ENCODE measurements around the gene HPX.
A peak's percentile ranks its signal among the peaks of the same experiment; 100 is the strongest.

HPX gene

DNA sequence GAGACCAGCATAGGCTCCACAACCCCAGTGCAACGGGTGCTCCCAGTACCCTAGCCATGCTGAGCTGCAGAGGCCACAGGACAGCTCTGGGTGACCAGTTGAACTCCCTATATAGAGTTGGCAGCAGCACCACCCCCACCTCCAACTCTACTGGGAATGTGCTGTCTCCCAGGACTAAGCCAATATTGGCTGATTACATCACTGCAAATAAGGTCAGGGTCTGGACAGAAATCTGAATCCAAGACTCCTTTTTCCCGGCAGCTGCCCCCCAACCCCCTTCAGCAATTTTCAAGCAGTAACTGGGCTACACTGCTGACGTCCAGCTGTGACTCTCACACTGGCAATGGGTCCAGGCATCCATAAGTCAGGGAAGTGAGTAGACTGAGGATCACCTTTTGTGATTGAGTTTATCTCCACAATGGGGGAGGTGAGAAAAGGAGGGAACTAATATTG, at the start of gene HPX:
Gene HPX, minus strand, starts transcription at position 82 of the 453 bp plus-strand sequence. Its CDS starts 24 bp downstream, at position 58.
- no peaks in the 10 kb centered on the region for H3K4me1 Mint-ChIP-seq (ENCODE audit: low read depth)
- no peaks in the 10 kb centered on the region for H3K36me3 Mint-ChIP-seq (ENCODE audit: low read depth)
- H3K27me3 Mint-ChIP-seq, result no peaks in the 10 kb centered on the region
- H3K4me3 Mint-ChIP-seq, result no peak within 1 kb of the TSS
- H3K27ac Mint-ChIP-seq, result no peak within 1 kb of the TSS
- no peaks in the 10 kb centered on the region for H3K9me3 Mint-ChIP-seq

- peaks cover 11% of the 10 kb centered on the region for H3K4me1 Mint-ChIP-seq (ENCODE audit: low read depth)
- no peaks in the 10 kb centered on the region for H3K9me3 Mint-ChIP-seq
- H3K27ac Mint-ChIP-seq, result no peak overlapping the region
- H3K36me3 Mint-ChIP-seq (ENCODE audit: low read depth), result peaks cover 44% of the 10 kb centered on the region
- no peaks in the 10 kb centered on the region for H3K27me3 Mint-ChIP-seq
- H3K4me3 Mint-ChIP-seq, result no peak overlapping the region
Observed at GRCh38 chr11:6489306-6489705, 48.5 kb upstream of the HPX start.

- Mint-ChIP-seq H3K4me1 (ENCODE audit: low read depth) (peaks cover 11% of the 10 kb centered on the region), H3K4me3 (no peak overlapping the region), H3K27me3 (no peaks in the 10 kb centered on the region), H3K27ac (no peak overlapping the region), H3K36me3 (ENCODE audit: low read depth) (peaks cover 39% of the 10 kb centered on the region), H3K9me3 (no peaks in the 10 kb centered on the region)
Observed at GRCh38 chr11:6488821-6489220, 48.0 kb upstream of the HPX start.

DNA sequence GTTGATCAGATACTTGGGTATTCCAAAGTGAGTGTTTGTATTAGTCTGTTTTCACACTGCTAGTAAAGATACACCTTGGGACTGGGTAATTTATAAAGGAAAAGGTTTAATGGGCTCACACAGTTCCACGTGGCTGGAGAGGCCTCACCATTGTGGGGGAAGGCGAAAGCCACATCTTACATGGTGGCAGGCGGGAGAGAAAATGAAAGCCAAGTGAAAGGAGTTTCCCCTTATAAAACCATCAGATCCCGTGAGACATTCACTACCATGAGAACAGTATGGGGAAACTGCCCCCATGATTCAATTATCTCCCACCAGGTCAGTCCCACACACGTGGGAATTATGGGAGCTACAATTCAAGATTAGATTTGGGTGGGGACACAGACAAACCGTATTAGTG, 47.6 kb upstream of the HPX start:
- H3K4me1 Mint-ChIP-seq (ENCODE audit: low read depth), result peaks cover 14% of the 10 kb centered on the region
- H3K9me3 Mint-ChIP-seq, result no peaks in the 10 kb centered on the region
- no peaks in the 10 kb centered on the region for H3K27me3 Mint-ChIP-seq
- peak overlapping the region; percentile 51 for H3K27ac Mint-ChIP-seq
- no peak overlapping the region for H3K4me3 Mint-ChIP-seq
- H3K36me3 Mint-ChIP-seq (ENCODE audit: low read depth), result peaks cover 38% of the 10 kb centered on the region

DNA sequence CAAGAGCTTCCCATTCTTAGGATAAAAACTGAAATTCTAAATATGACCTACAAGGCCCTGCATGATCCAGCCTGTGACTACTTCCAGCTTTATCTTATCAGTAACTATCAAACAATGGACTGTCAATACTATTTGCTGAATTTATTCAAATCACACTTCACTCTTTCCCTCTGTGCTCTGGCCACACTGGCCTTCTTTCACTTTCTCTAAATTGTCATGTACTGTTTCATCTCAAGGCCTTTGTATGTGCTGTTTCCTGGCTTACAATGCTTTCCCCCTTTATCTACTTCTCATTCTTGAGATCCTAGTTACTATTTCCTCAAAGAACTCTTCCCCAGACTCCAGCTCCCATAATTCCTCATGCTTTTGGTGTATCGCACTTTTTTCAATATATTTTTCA, 46.2 kb upstream of the HPX start:
- no peaks in the 10 kb centered on the region for H3K9me3 Mint-ChIP-seq
- no peak overlapping the region for H3K27ac Mint-ChIP-seq
- H3K4me3 Mint-ChIP-seq, result no peak overlapping the region
- H3K4me1 Mint-ChIP-seq (ENCODE audit: low read depth), result peaks cover 27% of the 10 kb centered on the region
- H3K27me3 Mint-ChIP-seq, result no peaks in the 10 kb centered on the region
- H3K36me3 Mint-ChIP-seq (ENCODE audit: low read depth), result peaks cover 38% of the 10 kb centered on the region

- Mint-ChIP-seq H3K4me3 (no peak overlapping the region), H3K27ac (no peak overlapping the region), H3K27me3 (no peaks in the 10 kb centered on the region), H3K4me1 (ENCODE audit: low read depth) (peaks cover 27% of the 10 kb centered on the region), H3K9me3 (no peaks in the 10 kb centered on the region), H3K36me3 (ENCODE audit: low read depth) (peaks cover 32% of the 10 kb centered on the region)
Observed at GRCh38 chr11:6486256-6486655, 45.5 kb upstream of the HPX start.

DNA sequence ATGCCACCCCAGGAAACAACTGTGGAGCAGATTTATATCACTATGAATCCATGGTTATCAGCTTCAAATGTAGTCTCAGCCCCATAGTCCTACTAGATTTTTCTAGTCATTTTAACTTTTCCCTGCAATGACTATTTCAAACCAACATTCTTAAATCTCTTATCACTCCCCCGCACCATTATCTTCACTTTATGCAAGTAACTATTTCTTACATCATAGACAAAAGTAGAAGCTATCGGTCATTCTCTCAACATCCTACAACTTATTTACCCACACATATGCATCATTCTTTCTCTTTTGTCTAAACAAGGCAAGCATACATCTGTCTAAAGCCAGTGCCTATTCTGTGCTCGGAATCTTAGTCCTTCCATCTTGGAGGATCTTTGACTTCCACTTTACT, 44.9 kb upstream of the HPX start:
- H3K27me3 Mint-ChIP-seq, result no peaks in the 10 kb centered on the region
- H3K27ac Mint-ChIP-seq, result no peak overlapping the region
- H3K9me3 Mint-ChIP-seq, result no peaks in the 10 kb centered on the region
- peaks cover 32% of the 10 kb centered on the region for H3K36me3 Mint-ChIP-seq (ENCODE audit: low read depth)
- peaks cover 32% of the 10 kb centered on the region for H3K4me1 Mint-ChIP-seq (ENCODE audit: low read depth)
- no peak overlapping the region for H3K4me3 Mint-ChIP-seq

DNA sequence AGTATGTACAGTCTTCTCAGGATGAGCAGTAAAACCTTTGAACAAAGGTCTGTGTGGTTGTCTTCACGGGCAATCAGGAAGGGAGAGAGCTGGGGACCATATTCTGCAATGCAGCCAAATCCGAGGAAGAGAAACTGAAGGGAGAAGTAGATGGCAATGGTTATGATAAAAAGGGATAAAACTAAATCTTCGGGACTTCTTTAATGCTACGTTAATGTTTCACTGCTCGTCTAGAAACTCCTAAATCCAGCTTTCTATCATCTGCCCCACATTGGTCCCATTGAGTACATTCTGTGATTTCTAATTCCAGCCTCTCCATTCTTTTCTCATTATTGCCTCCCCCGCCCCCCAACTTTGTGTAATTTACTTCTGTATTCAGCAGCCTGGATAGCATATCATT, 42.2 kb upstream of the HPX start:
- peak overlapping the region; percentile 95 for H3K4me3 Mint-ChIP-seq
- H3K27me3 Mint-ChIP-seq, result no peaks in the 10 kb centered on the region
- peak overlapping the region; percentile 96 for H3K27ac Mint-ChIP-seq
- peaks cover 47% of the 10 kb centered on the region for H3K4me1 Mint-ChIP-seq (ENCODE audit: low read depth)
- peaks cover 24% of the 10 kb centered on the region for H3K36me3 Mint-ChIP-seq (ENCODE audit: low read depth)
- no peaks in the 10 kb centered on the region for H3K9me3 Mint-ChIP-seq

- Mint-ChIP-seq H3K9me3 (no peaks in the 10 kb centered on the region), H3K4me1 (ENCODE audit: low read depth) (peaks cover 41% of the 10 kb centered on the region), H3K4me3 (peak overlapping the region; percentile 95), H3K36me3 (ENCODE audit: low read depth) (peaks cover 28% of the 10 kb centered on the region), H3K27me3 (no peaks in the 10 kb centered on the region), H3K27ac (peak overlapping the region; percentile 96)
Observed at GRCh38 chr11:6482441-6482840, 41.7 kb upstream of the HPX start.

GRCh38 chr11:6481924-6482275, 41.1 kb upstream of the HPX start:
- H3K27me3 Mint-ChIP-seq, result no peaks in the 10 kb centered on the region
- peak overlapping the region; percentile 95 for H3K4me3 Mint-ChIP-seq
- no peaks in the 10 kb centered on the region for H3K9me3 Mint-ChIP-seq
- peaks cover 33% of the 10 kb centered on the region for H3K36me3 Mint-ChIP-seq (ENCODE audit: low read depth)
- H3K27ac Mint-ChIP-seq, result peak overlapping the region; percentile 96
- peaks cover 41% of the 10 kb centered on the region for H3K4me1 Mint-ChIP-seq (ENCODE audit: low read depth)

DNA sequence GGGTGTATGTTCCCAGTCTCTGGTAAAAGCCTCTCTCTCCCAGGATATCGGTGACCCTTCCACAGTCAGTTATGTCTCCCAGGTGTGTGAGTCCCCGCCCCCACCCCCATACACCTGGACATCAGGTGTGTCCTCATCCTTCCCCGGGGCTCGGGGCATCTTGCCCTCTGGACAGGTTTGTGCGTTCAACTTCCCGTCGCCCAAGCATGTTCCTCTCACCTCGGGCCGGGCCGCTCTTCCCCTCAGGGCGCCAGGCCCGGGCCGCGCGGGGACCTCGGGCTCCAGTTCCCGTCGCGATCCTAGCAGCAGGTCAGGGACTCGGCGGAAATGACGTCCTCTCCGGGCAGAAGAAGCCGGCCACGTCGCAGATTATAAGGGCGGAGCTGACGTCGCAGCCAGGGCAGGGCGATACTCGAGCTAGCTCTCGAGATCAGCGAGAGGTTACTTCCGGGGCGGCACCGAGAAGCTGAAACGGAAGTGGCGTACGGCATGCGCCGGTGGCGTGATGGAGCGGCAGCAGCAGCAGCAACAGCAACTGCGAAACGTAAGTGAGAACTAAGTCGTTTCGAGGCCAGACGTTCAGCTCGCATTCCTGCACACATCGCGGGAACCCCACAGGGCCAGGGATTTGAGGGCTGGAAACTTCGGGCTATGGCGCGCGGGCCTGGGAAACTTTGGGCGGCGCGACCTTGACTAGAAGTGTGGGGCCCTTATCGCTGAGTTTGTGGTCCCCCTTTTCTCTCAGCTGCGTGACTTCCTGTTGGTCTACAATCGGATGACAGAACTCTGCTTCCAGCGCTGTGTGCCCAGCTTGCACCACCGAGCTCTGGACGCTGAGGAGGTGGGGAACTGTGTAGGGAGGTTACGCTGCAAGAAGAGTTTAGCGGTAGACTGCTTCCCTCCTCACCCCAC, 40.5 kb upstream of the HPX start, which contains the start of the genes ARFIP2 and TIMM10B:
Gene ARFIP2, minus strand, starts transcription at position 320 of the 912 bp plus-strand sequence. CDS start 910 bp downstream, outside the sequence.
Gene TIMM10B, plus strand, starts transcription at position 490 of the 912 bp plus-strand sequence. Its CDS starts 16 bp downstream, at position 506.
- Mint-ChIP-seq H3K27ac (peak within 1 kb of the TSS; percentile 96), H3K27me3 (no peaks in the 10 kb centered on the region), H3K36me3 (ENCODE audit: low read depth) (peaks cover 38% of the 10 kb centered on the region), H3K9me3 (no peaks in the 10 kb centered on the region), H3K4me3 (peak within 1 kb of the TSS; percentile 95), H3K4me1 (ENCODE audit: low read depth) (peaks cover 41% of the 10 kb centered on the region)

- Mint-ChIP-seq H3K9me3 (no peaks in the 10 kb centered on the region), H3K27me3 (no peaks in the 10 kb centered on the region), H3K36me3 (ENCODE audit: low read depth) (peaks cover 38% of the 10 kb centered on the region), H3K4me3 (peak overlapping the region; percentile 95), H3K27ac (peak overlapping the region; percentile 96), H3K4me1 (ENCODE audit: low read depth) (peaks cover 41% of the 10 kb centered on the region)
Observed at GRCh38 chr11:6480299-6480914, 39.6 kb upstream of the HPX start.

DNA sequence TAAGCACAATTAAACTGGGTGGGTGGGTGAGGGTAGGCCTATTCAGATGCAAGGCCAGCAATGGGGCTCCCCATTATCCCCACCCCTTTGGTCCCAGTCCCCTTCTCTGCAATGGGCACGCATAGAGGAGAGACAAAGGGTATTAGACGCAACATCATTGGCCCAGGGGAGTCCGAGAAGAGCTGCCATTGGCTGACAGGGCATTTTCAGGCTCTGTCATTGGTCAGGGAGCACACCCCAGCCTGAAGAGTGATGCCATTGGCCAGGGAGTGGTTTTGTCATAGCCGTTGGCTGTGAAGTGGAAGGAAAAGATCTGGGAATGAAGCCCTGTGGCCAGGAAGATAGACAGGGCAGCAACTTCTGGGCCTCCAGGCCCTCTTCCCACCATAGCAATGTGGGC, 35.8 kb upstream of the HPX start:
- H3K9me3 Mint-ChIP-seq, result no peaks in the 10 kb centered on the region
- no peak overlapping the region for H3K4me3 Mint-ChIP-seq
- H3K4me1 Mint-ChIP-seq (ENCODE audit: low read depth), result peaks cover 36% of the 10 kb centered on the region
- H3K27me3 Mint-ChIP-seq, result no peaks in the 10 kb centered on the region
- no peak overlapping the region for H3K27ac Mint-ChIP-seq
- peaks cover 23% of the 10 kb centered on the region for H3K36me3 Mint-ChIP-seq (ENCODE audit: low read depth)

GRCh38 chr11:6475936-6476335, 35.1 kb upstream of the HPX start:
- Mint-ChIP-seq H3K36me3 (ENCODE audit: low read depth) (peaks cover 23% of the 10 kb centered on the region), H3K4me1 (ENCODE audit: low read depth) (peaks cover 34% of the 10 kb centered on the region), H3K27me3 (no peaks in the 10 kb centered on the region), H3K27ac (no peak overlapping the region), H3K9me3 (no peaks in the 10 kb centered on the region), H3K4me3 (no peak overlapping the region)

DNA sequence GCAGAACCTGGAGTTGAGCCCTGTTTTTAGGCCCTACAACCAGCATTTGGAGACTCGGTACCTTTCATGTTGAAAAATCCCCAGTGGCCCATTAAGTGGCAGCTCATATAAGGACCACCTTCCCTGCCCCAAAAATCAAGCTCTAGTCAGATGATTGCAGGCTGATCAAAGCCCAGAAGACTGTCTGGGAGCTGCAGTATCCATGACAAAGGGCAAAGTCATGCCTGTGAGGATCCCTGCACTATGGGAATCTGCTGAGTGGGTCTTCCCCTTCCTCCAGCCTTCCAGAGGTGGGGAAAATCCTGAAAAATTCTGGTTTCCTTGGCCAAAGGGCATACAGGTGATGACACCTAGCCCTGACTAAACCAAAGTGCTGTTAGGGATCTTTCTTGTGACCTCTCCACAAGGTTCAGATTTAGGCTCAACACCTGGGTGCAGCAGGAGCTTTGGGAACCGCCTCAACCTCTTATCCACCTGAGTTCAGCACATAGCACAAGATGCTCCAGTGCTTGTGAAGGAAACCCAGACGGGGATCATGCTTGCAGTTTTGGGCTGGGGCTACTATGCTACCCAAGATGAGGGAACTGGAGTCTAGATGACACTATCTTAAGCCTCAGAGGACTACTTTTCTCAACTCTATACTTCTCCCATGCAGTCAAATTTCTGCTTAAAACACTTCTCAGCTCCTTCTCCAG, 34.2 kb upstream of the HPX start:
- Mint-ChIP-seq H3K27me3 (no peaks in the 10 kb centered on the region), H3K36me3 (ENCODE audit: low read depth) (peaks cover 23% of the 10 kb centered on the region)

More for the DNA sequence above, 34.2 kb upstream of the HPX start:
- Mint-ChIP-seq H3K9me3 (no peaks in the 10 kb centered on the region), H3K4me1 (ENCODE audit: low read depth) (peaks cover 25% of the 10 kb centered on the region), H3K4me3 (peak overlapping the region; percentile 61), H3K27ac (no peak overlapping the region)

Data from stimulated activated naive CD8-positive, alpha-beta T cell treated with anti-CD3 and anti-CD28 coated beads, Interleukin-15, Interleukin-2, amounts not matched to agents 100 ng/mL and 50 ng/mL, for 24 hours (primary cell).